NCI-H1105 (cell line): ENCODE data around the gene PTH1R.

Source experiments
- DNase-seq: peaks from one replicate; lab custom pipeline; 2025; lab: John Stamatoyannopoulos, UW

PTH1R gene

DNA sequence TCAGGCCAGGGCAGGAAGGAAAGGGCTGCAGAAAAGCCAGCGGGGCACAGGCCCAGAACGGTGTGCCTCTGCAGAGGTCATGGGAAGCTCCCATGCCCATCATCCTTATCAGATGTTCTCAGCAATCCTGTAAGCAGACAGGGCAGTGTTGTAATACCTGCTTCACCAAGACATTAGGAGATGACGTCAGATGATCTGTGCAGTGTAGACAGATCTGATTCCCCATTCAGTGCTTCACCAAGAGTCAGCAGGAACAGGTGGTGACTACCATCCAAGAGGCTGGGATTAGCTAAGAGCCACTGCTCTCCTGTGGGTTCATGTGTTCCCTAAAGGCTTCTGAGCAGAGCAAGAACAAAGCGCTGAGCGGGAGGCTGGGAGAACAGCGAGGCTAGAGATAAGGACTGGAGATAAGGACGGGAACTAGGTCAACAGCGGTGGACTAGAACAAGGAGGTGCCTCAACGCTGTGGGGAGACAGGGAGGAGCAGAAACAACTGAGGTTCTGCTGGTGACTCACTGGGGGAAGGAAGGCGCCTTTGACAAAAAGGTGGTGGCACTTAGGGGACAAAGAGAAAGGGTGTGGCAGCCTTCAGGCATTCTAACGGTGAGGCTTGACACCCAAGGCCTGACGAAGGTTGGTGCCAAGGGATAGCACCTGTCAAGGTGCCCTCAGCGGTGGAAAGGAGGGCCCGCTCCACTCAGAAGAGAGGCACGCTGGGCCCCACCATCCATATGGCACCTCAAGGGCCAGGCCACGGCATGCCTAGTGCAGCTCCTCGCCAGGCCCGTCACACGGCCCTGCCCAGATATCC is 70.7 kb downstream of the PTH1R start:
- no peak for DNase-seq

DNA sequence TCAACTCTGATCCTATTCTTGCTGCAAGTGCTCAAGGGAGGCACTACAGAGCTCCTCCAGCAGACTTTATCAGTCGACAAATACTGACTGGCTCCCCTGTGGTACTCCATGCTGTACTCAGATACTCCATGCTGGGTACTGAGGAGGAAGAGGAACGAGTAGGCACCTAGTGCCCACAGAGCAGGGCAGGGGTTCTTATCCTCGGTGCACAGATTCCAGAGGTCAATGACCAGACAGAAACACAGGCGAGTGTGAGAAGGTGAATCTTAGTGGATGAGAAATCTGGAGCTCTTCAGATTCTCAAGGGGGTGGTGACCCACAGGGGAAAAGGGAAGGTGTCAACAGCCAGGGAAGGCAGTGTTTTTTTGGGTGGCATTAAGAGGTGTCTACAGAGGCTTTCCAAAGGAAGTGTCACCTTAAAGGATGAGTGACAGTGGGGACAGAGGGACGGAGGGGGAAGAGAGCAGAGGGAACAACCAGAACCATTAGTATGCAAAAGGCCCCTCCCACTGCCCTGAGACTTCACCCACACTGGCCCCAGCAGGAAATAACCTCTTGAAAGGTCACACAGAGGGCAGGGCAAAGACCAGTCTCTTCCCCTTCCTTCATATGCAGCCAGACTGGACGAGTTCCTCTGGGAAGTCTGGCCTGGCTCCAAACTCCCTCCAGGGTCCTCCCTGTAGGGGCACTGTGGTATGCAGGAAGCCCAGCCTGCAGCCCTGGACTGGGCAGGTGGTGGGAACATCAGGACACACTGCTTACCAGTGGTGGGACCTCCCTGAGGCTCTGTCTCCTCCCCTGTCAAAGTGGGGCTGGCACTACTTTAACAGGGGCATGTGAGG is 71.5 kb downstream of the PTH1R start:
- no peak for DNase-seq

DNA sequence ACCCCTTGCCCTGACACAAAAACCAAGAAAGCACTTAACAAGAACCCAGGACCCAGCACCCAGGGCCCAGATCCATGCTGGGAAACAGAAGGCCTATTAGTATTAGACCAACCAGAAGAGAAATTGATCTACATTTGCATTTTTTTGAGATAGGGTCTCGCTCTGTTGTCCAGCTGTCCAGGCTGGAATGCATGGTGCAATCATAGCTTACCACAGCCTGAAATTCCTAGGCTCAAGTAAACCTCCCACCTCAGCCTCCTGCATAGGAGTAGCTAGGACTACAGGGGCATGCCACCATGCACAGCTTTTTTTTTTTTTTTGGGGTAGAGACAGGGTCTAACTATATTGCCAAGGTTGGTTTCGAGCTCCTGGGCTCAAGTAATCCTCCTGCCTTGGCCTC is 72.7 kb downstream of the PTH1R start:
- DNase-seq: no peak

DNA sequence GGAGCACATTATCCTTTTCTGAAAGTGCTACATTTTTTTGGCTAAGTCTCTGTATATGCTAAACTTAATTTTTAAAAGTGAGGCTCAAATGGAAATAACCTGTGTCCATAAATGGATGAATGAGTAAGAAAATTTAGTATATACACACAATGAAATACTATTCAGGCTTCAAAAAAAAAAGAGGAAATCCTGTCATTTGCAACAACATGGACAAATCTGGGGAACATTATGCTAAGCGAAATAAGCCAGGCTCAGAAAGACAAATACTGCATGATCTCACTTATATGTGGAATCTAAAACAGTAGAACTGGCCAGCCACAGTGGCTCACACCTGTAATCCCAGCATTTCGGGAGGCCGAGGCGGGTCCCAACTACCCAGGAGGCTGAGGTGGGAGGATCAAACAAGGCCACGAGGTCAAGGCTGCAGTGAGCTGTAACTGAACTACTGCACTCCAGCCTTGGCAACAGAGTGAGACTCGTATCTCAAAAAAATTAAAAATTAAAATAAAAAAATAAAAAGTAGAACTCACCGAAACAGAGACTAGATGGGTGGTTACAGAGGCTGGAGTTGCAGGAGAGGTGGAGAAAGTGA is 73.2 kb downstream of the PTH1R start:
- DNase-seq: no peak

DNA sequence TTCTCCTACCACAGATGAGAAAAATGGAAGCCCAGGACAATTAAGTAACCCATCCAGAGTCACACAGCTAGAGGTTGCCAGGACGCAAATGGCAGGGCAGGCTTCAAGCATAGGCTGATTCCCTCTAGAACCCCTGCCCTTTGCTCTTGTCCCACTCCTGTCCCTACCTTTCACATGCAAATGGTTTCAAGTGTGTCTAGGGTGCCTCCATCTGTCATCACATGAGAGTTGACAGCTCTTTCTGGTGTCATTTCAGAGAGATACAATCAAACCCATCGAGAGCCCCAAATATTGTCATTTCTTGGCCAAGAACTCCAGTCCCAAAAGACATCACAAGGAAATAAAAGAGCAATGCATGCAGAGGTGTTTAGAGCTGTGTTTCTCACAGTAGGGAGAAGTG is 75.3 kb downstream of the PTH1R start:
- DNase-seq: no peak
